ENCODE measurements around the gene DEK. TPM values are rescaled to one million over a fixed set of nuclear protein-coding genes. Genes with fewer than 3 reads are reported as not detected.

The DEK gene
- total RNA-seq, 2 experiments from 2014 or later, result 52.7 to 56.7 TPM

DNA sequence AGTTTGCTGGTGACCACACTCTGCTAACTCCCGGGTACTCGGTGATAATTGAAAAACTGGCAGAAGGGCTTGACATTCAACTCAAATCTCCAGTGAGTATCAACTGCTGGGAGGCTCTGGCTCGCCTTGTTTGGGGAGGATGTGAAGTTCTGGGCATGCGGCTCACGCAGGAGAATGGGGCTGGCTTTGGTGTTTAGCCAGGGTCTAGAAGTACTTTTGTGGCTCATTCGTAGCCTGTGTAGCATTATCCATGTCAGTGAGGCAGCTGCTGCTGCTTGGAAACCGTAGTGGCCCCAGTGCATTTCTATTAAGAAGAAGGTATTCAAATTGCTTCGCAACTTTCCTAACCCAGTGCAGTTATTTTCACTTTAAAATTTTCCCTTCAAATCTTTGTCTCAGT is 56.9 kb downstream of the DEK start:
- intact Hi-C loops (cut with DNase I, micrococcal nuclease), result no loop called here
- no peaks in the 10 kb centered on the region for H3K9me3 ChIP-seq (ENCODE audit: control insufficient read depth in 1 of 2, insufficient read depth in 1 of 2, low read length in 2 of 2)
- ChIA-PET CTCF (no interaction called here), POLR2A (no interaction called here)
- Mint-ChIP-seq H3K27ac (no peak overlapping the region), H3K9me3 (no peaks in the 10 kb centered on the region), H3K4me3 (no peak overlapping the region), H3K27me3 (no peaks in the 10 kb centered on the region), H3K4me1 (ENCODE audit: low read depth) (peaks cover 7% of the 10 kb centered on the region), H3K36me3 (ENCODE audit: low read depth) (peaks cover 54% of the 10 kb centered on the region)
- TF ChIP-seq, protein P1, sequence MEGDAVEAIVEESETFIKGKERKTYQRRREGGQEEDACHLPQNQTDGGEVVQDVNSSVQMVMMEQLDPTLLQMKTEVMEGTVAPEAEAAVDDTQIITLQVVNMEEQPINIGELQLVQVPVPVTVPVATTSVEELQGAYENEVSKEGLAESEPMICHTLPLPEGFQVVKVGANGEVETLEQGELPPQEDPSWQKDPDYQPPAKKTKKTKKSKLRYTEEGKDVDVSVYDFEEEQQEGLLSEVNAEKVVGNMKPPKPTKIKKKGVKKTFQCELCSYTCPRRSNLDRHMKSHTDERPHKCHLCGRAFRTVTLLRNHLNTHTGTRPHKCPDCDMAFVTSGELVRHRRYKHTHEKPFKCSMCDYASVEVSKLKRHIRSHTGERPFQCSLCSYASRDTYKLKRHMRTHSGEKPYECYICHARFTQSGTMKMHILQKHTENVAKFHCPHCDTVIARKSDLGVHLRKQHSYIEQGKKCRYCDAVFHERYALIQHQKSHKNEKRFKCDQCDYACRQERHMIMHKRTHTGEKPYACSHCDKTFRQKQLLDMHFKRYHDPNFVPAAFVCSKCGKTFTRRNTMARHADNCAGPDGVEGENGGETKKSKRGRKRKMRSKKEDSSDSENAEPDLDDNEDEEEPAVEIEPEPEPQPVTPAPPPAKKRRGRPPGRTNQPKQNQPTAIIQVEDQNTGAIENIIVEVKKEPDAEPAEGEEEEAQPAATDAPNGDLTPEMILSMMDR (IDR thresholded peaks at IDR 0.05), result no peak
- no peak overlapping the region for H3K4me3 ChIP-seq (ENCODE audit: low read length)
- ATAC-seq (ENCODE audit: poor library complexity) (no peak), DNase-seq (no peak)
- H3K36me3 ChIP-seq (ENCODE audit: insufficient read depth, low read length), result peaks cover 25% of the 10 kb centered on the region
- H3K27me3 ChIP-seq (ENCODE audit: control insufficient read depth in 1 of 2, insufficient read depth in 2 of 2, low read length in 2 of 2), result no peaks in the 10 kb centered on the region
- no peaks in the 10 kb centered on the region for H3K4me1 ChIP-seq (ENCODE audit: insufficient read depth, low read length)
- no peak overlapping the region for H3K27ac ChIP-seq (ENCODE audit: low read depth in 1 of 2, low read length in 2 of 2)

DNA sequence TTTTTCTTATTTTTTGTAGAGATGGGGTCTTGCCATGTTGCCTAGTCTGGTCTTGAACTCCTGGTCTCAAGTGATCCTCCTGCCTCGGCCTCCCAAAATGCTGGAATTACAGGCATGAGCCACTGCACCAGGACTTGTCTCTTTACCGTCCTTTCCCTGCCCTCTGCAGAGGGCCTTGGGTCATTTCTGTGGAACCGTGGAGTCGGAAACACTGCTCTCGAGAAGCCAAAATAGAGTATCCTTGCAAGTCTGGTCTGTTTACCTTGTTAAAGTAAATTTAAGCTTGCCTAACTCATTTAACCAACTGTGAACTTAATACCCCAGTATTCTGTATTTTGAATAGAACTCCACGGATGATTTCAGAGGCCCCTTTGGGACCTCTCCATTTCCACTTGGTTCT is 57.7 kb downstream of the DEK start:
- H3K9me3 ChIP-seq (ENCODE audit: control insufficient read depth in 1 of 2, insufficient read depth in 1 of 2, low read length in 2 of 2), result no peaks in the 10 kb centered on the region
- Mint-ChIP-seq H3K27me3 (no peaks in the 10 kb centered on the region), H3K36me3 (ENCODE audit: low read depth) (peaks cover 56% of the 10 kb centered on the region), H3K9me3 (no peaks in the 10 kb centered on the region), H3K4me3 (no peak overlapping the region), H3K27ac (no peak overlapping the region), H3K4me1 (ENCODE audit: low read depth) (peaks cover 6% of the 10 kb centered on the region)
- H3K36me3 ChIP-seq (ENCODE audit: insufficient read depth, low read length), result peaks cover 28% of the 10 kb centered on the region
- H3K27ac ChIP-seq (ENCODE audit: low read depth in 1 of 2, low read length in 2 of 2), result no peak overlapping the region
- ATAC-seq (ENCODE audit: poor library complexity) (no peak), DNase-seq (no peak)
- no peak overlapping the region for H3K4me3 ChIP-seq (ENCODE audit: low read length)
- ChIA-PET CTCF (no interaction called here), POLR2A (no interaction called here)
- H3K4me1 ChIP-seq (ENCODE audit: insufficient read depth, low read length), result no peaks in the 10 kb centered on the region
- intact Hi-C loops (cut with DNase I, micrococcal nuclease), result no loop called here
- H3K27me3 ChIP-seq (ENCODE audit: control insufficient read depth in 1 of 2, insufficient read depth in 2 of 2, low read length in 2 of 2), result no peaks in the 10 kb centered on the region
- TF ChIP-seq, protein P1 (IDR thresholded peaks at IDR 0.05), result no peak

DNA sequence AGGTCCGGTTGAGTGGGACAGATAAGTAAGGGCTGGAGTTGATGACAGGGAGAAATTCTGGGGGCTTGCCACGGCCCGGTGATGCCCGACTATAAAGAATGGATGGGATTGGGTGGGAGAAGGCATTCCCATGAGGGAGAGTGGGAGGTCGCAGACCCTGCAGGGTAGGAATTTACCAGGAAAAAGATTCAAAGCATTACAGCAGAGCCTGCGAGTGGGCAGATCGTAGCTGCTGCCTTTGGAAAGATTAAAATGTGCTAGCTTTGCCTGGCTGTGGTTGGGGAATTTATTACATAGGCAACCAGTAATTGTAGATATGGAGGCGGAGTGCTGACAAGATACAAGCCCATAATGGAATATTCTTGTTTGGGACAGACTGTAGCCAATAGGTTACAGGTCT is 59.6 kb downstream of the DEK start:
- peaks cover 70% of the 10 kb centered on the region for H3K36me3 Mint-ChIP-seq (ENCODE audit: low read depth)
- Histone ChIP-seq H3K4me3 (ENCODE audit: low read length) (no peak overlapping the region), H3K9me3 (ENCODE audit: control insufficient read depth in 1 of 2, insufficient read depth in 1 of 2, low read length in 2 of 2) (no peaks in the 10 kb centered on the region), H3K27me3 (ENCODE audit: control insufficient read depth in 1 of 2, insufficient read depth in 2 of 2, low read length in 2 of 2) (no peaks in the 10 kb centered on the region), H3K4me1 (ENCODE audit: insufficient read depth, low read length) (no peaks in the 10 kb centered on the region), H3K27ac (ENCODE audit: low read depth in 1 of 2, low read length in 2 of 2) (no peak overlapping the region), H3K36me3 (ENCODE audit: insufficient read depth, low read length) (peaks cover 41% of the 10 kb centered on the region)
- ChIA-PET POLR2A (no interaction called here), CTCF (no interaction called here)
- intact Hi-C loops (cut with DNase I, micrococcal nuclease), result no loop called here
- H3K4me1 Mint-ChIP-seq (ENCODE audit: low read depth), result no peaks in the 10 kb centered on the region
- TF ChIP-seq, protein P1 (IDR thresholded peaks at IDR 0.05), result no peak
- no peak overlapping the region for H3K27ac Mint-ChIP-seq
- DNase-seq, result no peak
- no peaks in the 10 kb centered on the region for H3K27me3 Mint-ChIP-seq
- H3K9me3 Mint-ChIP-seq, result no peaks in the 10 kb centered on the region
- H3K4me3 Mint-ChIP-seq, result no peak overlapping the region
- ATAC-seq (ENCODE audit: poor library complexity), result no peak

Measured in CD4-positive, alpha-beta T cell (primary cell).